C4-2B (cell line): ENCODE results near the gene SHLD2.

Experiments
- CTCF ChIP-seq: fragments of 450-650 bp; conservative IDR thresholded peaks from 2 replicates; pipeline ENCODE4 v1.5.1; 2017; ENCODE audit warnings: mild to moderate bottlenecking
- ZFX ChIP-seq: fragments of 450-650 bp; IDR thresholded peaks from 2 replicates; pipeline ENCODE4 v1.6.1; 2017

GRCh38 chr10:87101996-87102395 lies 7.0 kb downstream of the SHLD2 start:
- TF ChIP-seq CTCF (no peak), ZFX (no peak)
